Gastroesophageal sphincter (tissue), 4 donors: ENCODE data around the gene PPFIBP1. TPM values are rescaled to one million over a fixed set of nuclear protein-coding genes. Genes with fewer than 3 reads are reported as not detected.

ENCODE experiments used
- ATAC-seq: fragments of 150-250 bp; one replicate; pipeline ENCODE4 v1.9.1; 2016; ENCODE audit warnings: mild to moderate bottlenecking, moderate library complexity
- H3K27ac ChIP-seq, 4 donors: fragments of 200-600 bp; sonication (generic) in 3 of 4; 1 replicate in 3 of 4; 2 replicates in 1 of 4; pipeline ENCODE4 v1.5.1; 2016 to 2019
- H3K27me3 ChIP-seq: fragments of 200-600 bp; sonication (generic); one replicate; pipeline ENCODE4 v1.5.1; 2019
- H3K36me3 ChIP-seq, 2 donors: fragments of 200-600 bp; sonication (generic); one replicate each; pipeline ENCODE4 v1.5.1; 2019; ENCODE audit warnings: control low read depth in 1 of 2
- H3K4me1 ChIP-seq, 3 donors: fragments of 200-600 bp; sonication (generic); 1 replicate in 2 of 3; 2 replicates in 1 of 3; pipeline ENCODE4 v1.5.1; 2016 to 2019; ENCODE audit warnings: control low read depth in 2 of 3
- H3K4me3 ChIP-seq, 2 donors: fragments of 200-600 bp; sonication (generic); one replicate each; pipeline ENCODE4 v1.5.1; 2019; ENCODE audit warnings: mild to moderate bottlenecking in 1 of 2, moderate library complexity in 1 of 2
- H3K9me3 ChIP-seq, 3 donors: fragments of 200-600 bp; sonication (generic); one replicate each; pipeline ENCODE4 v1.5.1; 2017 to 2019; ENCODE audit warnings: control low read depth in 2 of 3
- EP300 ChIP-seq: sonication (generic); formaldehyde crosslinking; IDR thresholded peaks from one replicate; pipeline ENCODE4 v1.6.1; 2017; ENCODE audit warnings: antibody characterized with exemption, mild to moderate bottlenecking
- POLR2A ChIP-seq, 2 donors: fragments of 450-650 bp; IDR thresholded peaks; one replicate each; pipeline ENCODE4 v1.6.1; 2017; ENCODE audit warnings: antibody characterized with exemption in 2 of 2, mild to moderate bottlenecking in 2 of 2, moderate library complexity in 1 of 2
- POLR2AphosphoS5 ChIP-seq: sonication (generic); formaldehyde crosslinking; IDR thresholded peaks from one replicate; pipeline ENCODE4 v1.6.1; 2017; ENCODE audit warnings: antibody characterized with exemption
- WGBS, 2 donors: methylation state at CpG; one replicate each; pipeline ENCODE4 v1.1.5; 2018; ENCODE audit warnings: low coverage in 1 of 2; 5-methylcytosine and 5-hydroxymethylcytosine counted together
- total RNA-seq, 4 donors: library from RNA; depleted of rRNA; stranded (reverse); fragments of >200 nt; gene quantifications; one replicate each; pipeline ENCODE4 v1.1.0, GENCODE V29; 2016
- TF ChIP-seq, protein P1 (sequence below), 4 experiments: fragments of 200-600 bp in 2 of 4; fragments of 450-650 bp in 2 of 4; sonication (generic) in 1 of 4; IDR thresholded peaks; one replicate each; pipeline ENCODE4 v1.5.1; 2017 to 2019; ENCODE audit warnings: antibody characterized with exemption in 4 of 4, mild to moderate bottlenecking in 2 of 4, moderate library complexity in 2 of 4

Gene PPFIBP1
- total RNA-seq, 4 donors from 2014 or later = 70.7 to 78.7 (median 72.5) TPM

DNA sequence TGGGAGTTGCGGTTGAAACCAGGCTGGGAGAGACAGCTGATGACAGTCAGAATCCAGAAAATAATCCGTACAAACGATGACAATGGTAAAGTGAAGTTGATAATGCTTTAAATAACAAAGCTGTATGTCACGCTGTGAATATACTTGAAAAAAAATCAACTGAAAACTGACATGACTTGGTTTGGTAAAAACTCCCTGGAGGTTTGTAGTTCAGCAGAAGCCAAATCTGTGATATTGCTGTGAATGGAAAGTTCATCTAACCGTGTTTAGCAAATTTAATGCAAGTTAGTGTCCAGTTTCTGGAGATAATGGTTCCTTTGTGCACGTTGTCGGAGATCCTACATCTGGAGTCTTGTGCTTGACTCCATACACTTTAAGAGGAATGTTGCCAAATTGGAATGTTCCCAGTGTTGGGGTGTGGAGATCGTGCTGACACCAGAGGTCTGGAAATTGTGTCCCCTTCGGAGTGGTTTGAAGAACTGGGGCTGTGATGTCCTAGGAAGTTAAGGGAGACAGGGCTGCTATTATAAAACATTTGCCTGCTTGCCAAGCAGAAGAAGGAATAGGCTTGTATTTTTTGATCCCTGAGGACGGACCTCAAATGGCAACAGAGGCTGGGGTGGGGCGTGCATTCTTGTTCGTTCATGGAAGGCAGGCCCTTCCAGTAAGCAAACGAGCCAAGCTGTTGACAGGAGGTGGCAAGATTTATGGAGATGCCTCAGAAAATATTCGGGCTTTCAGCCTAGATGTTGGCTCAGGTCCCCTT is 30.6 kb downstream of the PPFIBP1 start:
- WGBS, 2 donors = 14 to 15% methylated on average over 13 to 14 of the region's 14 CpGs
- peak; percentile 70 for ATAC-seq

DNA sequence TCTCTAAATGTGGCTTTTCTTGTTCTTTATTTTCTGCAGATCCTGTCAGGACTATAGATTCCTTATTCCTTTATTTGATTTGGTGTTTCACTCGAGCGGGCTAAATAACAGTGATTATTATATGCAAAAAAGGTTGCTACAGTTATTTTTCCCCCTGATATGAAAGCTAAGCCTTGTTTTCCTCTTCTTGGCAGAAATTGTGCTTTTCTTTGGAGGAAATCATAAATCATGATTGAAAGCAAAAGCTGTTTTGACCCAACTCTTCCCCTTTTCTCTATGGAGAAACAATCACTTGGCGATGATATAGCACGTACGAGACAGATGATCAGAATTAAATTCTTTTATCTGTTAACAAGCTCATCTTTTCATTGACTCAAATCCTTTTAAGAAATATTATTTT is 31.4 kb downstream of the PPFIBP1 start:
- 33 to 46% methylated on average over 5 of the region's 5 CpGs for WGBS, 2 donors
- H3K27ac ChIP-seq = peak overlapping the region; percentile 65 to 77 (median 68)
- no peaks in the 10 kb centered on the region for H3K36me3 ChIP-seq
- H3K4me1 ChIP-seq = peaks cover 9 to 72% (median 20%) of the 10 kb centered on the region in 3 donors
- H3K9me3 ChIP-seq = no peaks in the 10 kb centered on the region
- no peak for ATAC-seq
- peak overlapping the region; percentile 24 to 27 for H3K4me3 ChIP-seq
- TF ChIP-seq POLR2AphosphoS5 (no peak), POLR2A (IDR thresholded peaks at IDR 0.05) (no peak), EP300 (no peak)
- TF ChIP-seq, protein P1, sequence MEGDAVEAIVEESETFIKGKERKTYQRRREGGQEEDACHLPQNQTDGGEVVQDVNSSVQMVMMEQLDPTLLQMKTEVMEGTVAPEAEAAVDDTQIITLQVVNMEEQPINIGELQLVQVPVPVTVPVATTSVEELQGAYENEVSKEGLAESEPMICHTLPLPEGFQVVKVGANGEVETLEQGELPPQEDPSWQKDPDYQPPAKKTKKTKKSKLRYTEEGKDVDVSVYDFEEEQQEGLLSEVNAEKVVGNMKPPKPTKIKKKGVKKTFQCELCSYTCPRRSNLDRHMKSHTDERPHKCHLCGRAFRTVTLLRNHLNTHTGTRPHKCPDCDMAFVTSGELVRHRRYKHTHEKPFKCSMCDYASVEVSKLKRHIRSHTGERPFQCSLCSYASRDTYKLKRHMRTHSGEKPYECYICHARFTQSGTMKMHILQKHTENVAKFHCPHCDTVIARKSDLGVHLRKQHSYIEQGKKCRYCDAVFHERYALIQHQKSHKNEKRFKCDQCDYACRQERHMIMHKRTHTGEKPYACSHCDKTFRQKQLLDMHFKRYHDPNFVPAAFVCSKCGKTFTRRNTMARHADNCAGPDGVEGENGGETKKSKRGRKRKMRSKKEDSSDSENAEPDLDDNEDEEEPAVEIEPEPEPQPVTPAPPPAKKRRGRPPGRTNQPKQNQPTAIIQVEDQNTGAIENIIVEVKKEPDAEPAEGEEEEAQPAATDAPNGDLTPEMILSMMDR (IDR thresholded peaks at IDR 0.05) = no peak
- no peaks in the 10 kb centered on the region for H3K27me3 ChIP-seq

More for the DNA sequence above, 30.6 kb downstream of the PPFIBP1 start:
- Histone ChIP-seq H3K4me1 (peaks cover 16 to 76% (median 24%) of the 10 kb centered on the region in 3 donors), H3K27me3 (no peaks in the 10 kb centered on the region), H3K36me3 (no peaks in the 10 kb centered on the region), H3K27ac (peak overlapping the region; percentile 65 to 77 (median 68)), H3K9me3 (no peaks in the 10 kb centered on the region), H3K4me3 (peak overlapping the region; percentile 24 to 27)
- TF ChIP-seq EP300 (no peak), POLR2AphosphoS5 (peak; percentile 69)

DNA sequence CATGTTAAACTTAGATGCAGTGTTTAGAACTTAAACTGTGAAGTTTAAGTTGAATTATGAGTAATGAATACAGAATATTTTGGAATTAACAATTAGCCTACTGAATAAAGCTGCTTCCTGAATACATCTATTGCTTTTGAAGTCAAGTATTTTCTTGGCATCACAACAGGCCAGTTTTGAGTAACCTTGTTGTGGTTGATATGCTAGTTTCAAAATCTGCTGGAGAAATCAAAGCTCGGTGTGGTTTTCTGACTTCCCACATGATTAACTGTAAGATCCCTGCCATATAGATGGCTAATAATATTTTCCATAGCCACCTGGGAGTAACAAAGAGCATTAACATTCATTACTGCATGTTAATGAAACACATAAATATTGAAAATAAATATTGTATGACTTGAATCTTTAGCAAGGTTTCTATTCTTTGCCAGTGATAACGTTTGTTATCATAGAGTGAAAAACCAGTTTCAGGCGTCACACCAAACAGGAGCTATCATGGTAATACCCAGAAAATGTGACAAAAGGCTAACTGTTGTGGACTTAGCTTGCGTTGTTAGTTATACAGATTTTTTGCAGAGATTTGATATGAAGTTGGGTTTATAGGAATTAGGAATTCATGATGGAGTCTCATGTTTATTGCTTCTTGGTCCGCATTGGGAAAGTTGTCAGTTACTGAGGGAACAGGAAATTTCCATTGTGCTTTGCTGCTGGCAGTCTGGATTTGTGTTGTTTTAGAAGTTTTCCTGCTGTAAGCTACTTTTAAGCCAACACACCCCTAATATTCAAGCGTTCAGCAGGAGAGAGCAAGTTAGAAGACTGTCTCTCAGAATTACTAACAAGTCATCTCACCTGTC is 32.1 kb downstream of the PPFIBP1 start:
- Histone ChIP-seq H3K27ac (peak overlapping the region; percentile 65 to 77 (median 68)), H3K4me3 (no peak overlapping the region), H3K36me3 (no peaks in the 10 kb centered on the region), H3K9me3 (no peaks in the 10 kb centered on the region), H3K27me3 (no peaks in the 10 kb centered on the region), H3K4me1 (peaks cover 5 to 72% (median 17%) of the 10 kb centered on the region in 3 donors)
- ATAC-seq = no peak
- TF ChIP-seq POLR2AphosphoS5 (no peak), EP300 (no peak), POLR2A (IDR thresholded peaks at IDR 0.05) (no peak)
- TF ChIP-seq, protein P1 (IDR thresholded peaks at IDR 0.05) = no peak
- 49 to 51% methylated on average over 5 to 6 of the region's 6 CpGs for WGBS, 2 donors

DNA sequence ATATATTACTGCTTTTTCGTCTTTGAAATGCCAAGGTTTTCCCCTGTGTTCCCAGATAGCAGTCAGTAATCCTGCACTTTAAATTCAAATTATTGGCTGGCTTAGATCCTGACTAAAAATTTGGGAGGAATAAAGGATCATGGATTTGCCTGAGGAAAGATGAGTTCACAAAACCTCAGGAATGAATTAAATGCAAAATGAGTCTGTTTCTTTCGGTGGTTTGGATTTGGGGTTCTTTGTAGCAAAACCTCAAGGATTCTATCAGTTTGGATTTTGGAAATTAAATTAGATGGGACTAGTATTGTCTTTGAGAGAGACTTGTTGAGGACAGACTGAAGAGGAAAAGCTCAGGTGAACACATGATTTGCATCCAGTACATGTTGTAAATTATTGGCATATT is 36.1 kb downstream of the PPFIBP1 start:
- 76 to 79% methylated on average over 2 of the region's 2 CpGs for WGBS, 2 donors
- TF ChIP-seq EP300 (no peak), POLR2A (IDR thresholded peaks at IDR 0.05) (no peak), POLR2AphosphoS5 (no peak)
- TF ChIP-seq, protein P1 (IDR thresholded peaks at IDR 0.05) = no peak
- Histone ChIP-seq H3K9me3 (no peaks in the 10 kb centered on the region), H3K27me3 (no peaks in the 10 kb centered on the region), H3K27ac (no peak overlapping the region), H3K4me1 (peaks cover 5 to 56% (median 11%) of the 10 kb centered on the region in 3 donors), H3K36me3 (no peaks in the 10 kb centered on the region), H3K4me3 (no peak overlapping the region)
- ATAC-seq = no peak

DNA sequence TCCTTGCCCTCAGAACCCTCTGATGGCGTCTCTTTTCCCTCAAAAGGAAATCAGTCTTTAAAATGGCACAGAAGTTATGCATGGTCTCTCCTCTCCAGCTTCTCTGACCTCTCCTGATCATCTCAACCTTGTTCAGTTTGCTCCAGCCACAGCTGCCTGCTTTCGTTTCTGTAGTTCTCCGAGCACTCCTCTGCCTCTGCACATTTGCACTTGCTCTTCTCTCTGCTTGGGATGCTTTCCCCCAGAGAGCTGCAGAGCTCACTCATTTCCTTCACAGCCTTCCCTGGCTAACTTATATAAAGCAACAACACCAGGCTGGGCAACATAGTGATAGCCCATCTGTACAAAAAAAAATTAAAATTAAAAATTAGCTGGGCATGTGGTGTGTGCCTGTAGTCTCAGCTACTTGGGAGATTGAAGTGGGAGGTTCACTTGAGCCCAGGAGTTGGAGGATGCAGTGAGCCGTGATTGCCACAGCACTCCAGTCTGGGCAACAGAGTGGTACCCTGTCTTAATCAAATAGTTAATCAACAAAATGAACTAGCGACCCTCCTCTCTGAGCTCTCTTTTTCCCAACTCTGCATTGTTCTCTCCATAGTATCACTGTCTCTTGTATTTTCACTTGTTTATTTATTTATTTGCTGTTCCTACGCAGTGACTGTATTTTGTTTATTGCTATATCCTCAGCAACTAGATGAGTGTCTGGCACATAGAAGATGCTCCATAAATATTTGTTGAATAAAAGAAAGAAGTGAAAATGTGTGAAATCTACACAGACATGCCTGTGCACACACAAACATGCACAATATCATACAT is 37.7 kb downstream of the PPFIBP1 start:
- H3K4me3 ChIP-seq = no peak overlapping the region
- H3K4me1 ChIP-seq = peaks cover 0 to 42% (median 11%) of the 10 kb centered on the region in 3 donors
- H3K36me3 ChIP-seq = no peaks in the 10 kb centered on the region
- H3K9me3 ChIP-seq = no peaks in the 10 kb centered on the region
- TF ChIP-seq POLR2AphosphoS5 (no peak), POLR2A (IDR thresholded peaks at IDR 0.05) (no peak), EP300 (no peak)
- TF ChIP-seq, protein P1 (IDR thresholded peaks at IDR 0.05) = no peak
- peak overlapping the region in 2 of 4 donors; percentile 29 to 32 for H3K27ac ChIP-seq
- H3K27me3 ChIP-seq = no peaks in the 10 kb centered on the region
- WGBS, 2 donors = 55 to 65% methylated on average over 5 to 6 of the region's 6 CpGs
- no peak for ATAC-seq
